H1 (cell line): ENCODE measurements around the gene GREB1. TPM values are rescaled to one million over a fixed set of nuclear protein-coding genes. Genes with fewer than 3 reads are reported as not detected.

Source experiments
- CTCF ChIA-PET: fragments of 300-600 bp; sonication (Branson Sonifier 250); formaldehyde crosslinking; loops from one replicate; lab custom pipeline; 2021; ENCODE audit not compliant: partially characterized antibody; lab: Charles Lee
- POLR2A ChIA-PET: fragments of 300-600 bp; sonication (Branson Sonifier 250); formaldehyde crosslinking; loops from one replicate; lab custom pipeline; 2021; ENCODE audit warnings: inconsistent platforms; ENCODE audit not compliant: partially characterized antibody; lab: Charles Lee
- DNase-seq, 2 experiments: peaks; one replicate each; pipeline versions ENCODE4 v3.0.0 to v3.0.0-alpha.2; 2010 to 2022; ENCODE audit warnings: low spot score in 2 of 2, low read depth in 1 of 2, mixed read lengths in 1 of 2
- FAIRE-seq: peaks from 2 replicates; lab custom pipeline; 2011; peaks lifted over from hg19 to GRCh38; lab: Jason Lieb, UNC
- H2AFZ ChIP-seq: 2 replicates; pipeline ENCODE4 v1.8.1; 2012; ENCODE audit warnings: low read length, inconsistent platforms
- H2AK5ac ChIP-seq: 2 replicates; pipeline ENCODE4 v1.6.1; 2013; ENCODE audit warnings: low read depth, low read length
- H2BK120ac ChIP-seq: replicated peaks from 2 replicates; pipeline ENCODE3; 2013; ENCODE audit warnings: low read depth, low read length, inconsistent platforms
- H2BK12ac ChIP-seq: 2 replicates; pipeline ENCODE4 v1.6.1; 2013; ENCODE audit warnings: low read depth, low read length
- H2BK15ac ChIP-seq: 2 replicates; pipeline ENCODE4 v1.6.1; 2013; ENCODE audit warnings: low read length
- H2BK20ac ChIP-seq: 2 replicates; pipeline ENCODE4 v1.6.1; 2013; ENCODE audit warnings: low read length
- H2BK5ac ChIP-seq: 2 replicates; pipeline ENCODE4 v1.6.1; 2013; ENCODE audit warnings: low read depth, low read length
- H3K14ac ChIP-seq: 2 replicates; pipeline ENCODE4 v1.6.1; 2013; ENCODE audit warnings: inconsistent platforms; ENCODE audit not compliant: insufficient read length
- H3K18ac ChIP-seq: 2 replicates; pipeline ENCODE4 v1.6.1; 2013; ENCODE audit warnings: low read length; ENCODE audit errors: extremely low read depth
- H3K23ac ChIP-seq: 2 replicates; pipeline ENCODE4 v1.6.1; 2013; ENCODE audit warnings: inconsistent platforms; ENCODE audit not compliant: insufficient read length
- H3K23me2 ChIP-seq: 2 replicates; pipeline ENCODE4 v1.6.1; 2013; ENCODE audit warnings: low read depth, low read length
- H3K27ac ChIP-seq: 2 replicates; pipeline ENCODE4 v1.6.1; 2011; ENCODE audit warnings: low read depth, low read length, inconsistent platforms
- H3K27me3 ChIP-seq, 4 experiments: replicated peaks in 1 of 4; 1 replicate in 1 of 4; 2 replicates in 3 of 4; pipeline versions ENCODE4 v1.6.1 to v1.8.1; 2011 to 2013; ENCODE audit warnings: low read length in 3 of 4, mild to moderate bottlenecking in 3 of 4, inconsistent platforms in 2 of 4, mixed read lengths in 2 of 4, moderate library complexity in 1 of 4; ENCODE audit not compliant: control insufficient read depth in 3 of 4, insufficient read depth in 3 of 4; ENCODE audit errors: extremely low read depth in 1 of 4
- H3K36me3 ChIP-seq, 4 experiments: 2 replicates each; pipeline versions ENCODE4 v1.6.1 to v1.8.1; 2011 to 2013; ENCODE audit warnings: mild to moderate bottlenecking in 4 of 4, low read length in 3 of 4, moderate library complexity in 2 of 4, control low read depth in 1 of 4, inconsistent platforms in 1 of 4; ENCODE audit not compliant: insufficient read depth in 4 of 4, control insufficient read depth in 2 of 4
- H3K4ac ChIP-seq: replicated peaks from 2 replicates; pipeline ENCODE3; 2013; ENCODE audit warnings: low read length, low read depth, mixed read lengths, inconsistent platforms; ENCODE audit not compliant: insufficient read length
- H3K4me1 ChIP-seq, 4 experiments: replicated peaks in 1 of 4; 1 replicate in 1 of 4; 2 replicates in 3 of 4; pipeline versions ENCODE4 v1.6.1 to v1.8.1; 2011 to 2013; ENCODE audit warnings: low read length in 3 of 4, inconsistent platforms in 2 of 4, mixed read lengths in 1 of 4; ENCODE audit not compliant: insufficient read depth in 4 of 4, control insufficient read depth in 3 of 4
- H3K4me2 ChIP-seq, 2 experiments: 2 replicates each; pipeline versions ENCODE4 v1.6.1 to v1.8.1; 2011 to 2013; ENCODE audit warnings: low read depth in 2 of 2, low read length in 2 of 2, control low read depth in 1 of 2, inconsistent platforms in 1 of 2, mild to moderate bottlenecking in 1 of 2; ENCODE audit not compliant: insufficient read depth in 1 of 2
- H3K4me3 ChIP-seq, 4 experiments: fragments of 200-600, 300-600 bp in 1 of 4; sonication (generic), shearing (Covaris generic), sonication (Bioruptor Twin) in 1 of 4; 2 replicates each; pipeline versions ENCODE4 v1.5.1 to v1.8.1; 2011 to 2016; ENCODE audit warnings: low read length in 4 of 4, low read depth in 3 of 4, control low read depth in 2 of 4, inconsistent platforms in 2 of 4, mild to moderate bottlenecking in 2 of 4, mixed read lengths in 1 of 4, moderate library complexity in 1 of 4; ENCODE audit not compliant: insufficient read depth in 2 of 4; ENCODE audit errors: extremely low read depth in 1 of 4
- H3K56ac ChIP-seq: replicated peaks from 2 replicates; pipeline ENCODE3; 2013; ENCODE audit warnings: low read depth, mild to moderate bottlenecking, mixed read lengths, low read length, inconsistent platforms; ENCODE audit not compliant: insufficient read length
- H3K79me1 ChIP-seq: 2 replicates; pipeline ENCODE4 v1.6.1; 2013; ENCODE audit warnings: low read depth, low read length, control low read depth
- H3K79me2 ChIP-seq, 2 experiments: 2 replicates each; pipeline versions ENCODE4 v1.6.1 to v1.8.1; 2012 to 2013; ENCODE audit warnings: low read length in 2 of 2, mild to moderate bottlenecking in 2 of 2, inconsistent platforms in 1 of 2; ENCODE audit not compliant: insufficient read depth in 2 of 2, control insufficient read depth in 1 of 2
- H3K9ac ChIP-seq, 4 experiments: replicated peaks in 1 of 4; 1 replicate in 1 of 4; 2 replicates in 3 of 4; pipeline versions ENCODE4 v1.6.1 to v1.8.1; 2011 to 2013; ENCODE audit warnings: low read depth in 3 of 4, low read length in 3 of 4, control low read depth in 2 of 4, mild to moderate bottlenecking in 2 of 4, moderate library complexity in 2 of 4, inconsistent platforms in 1 of 4; ENCODE audit errors: extremely low read depth in 1 of 4
- H3K9me3 ChIP-seq, 2 experiments: 2 replicates each; pipeline versions ENCODE4 v1.6.1 to v1.8.1; 2012 to 2013; ENCODE audit warnings: mild to moderate bottlenecking in 2 of 2, moderate library complexity in 2 of 2, control low read depth in 1 of 2, inconsistent platforms in 1 of 2, low read depth in 1 of 2, low read length in 1 of 2, mixed read lengths in 1 of 2; ENCODE audit not compliant: insufficient read depth in 2 of 2
- H4K20me1 ChIP-seq, 2 experiments: replicated peaks in 1 of 2; 2 replicates each; pipeline versions ENCODE3 to v1.8.1; 2011 to 2013; ENCODE audit warnings: inconsistent platforms in 2 of 2, low read length in 2 of 2, mild to moderate bottlenecking in 1 of 2; ENCODE audit not compliant: insufficient read depth in 2 of 2, control insufficient read depth in 1 of 2
- H4K5ac ChIP-seq: 2 replicates; pipeline ENCODE4 v1.6.1; 2013; ENCODE audit warnings: low read length, low read depth, mixed read lengths, inconsistent platforms; ENCODE audit not compliant: insufficient read length
- H4K8ac ChIP-seq: 2 replicates; pipeline ENCODE4 v1.8.0; 2013; ENCODE audit warnings: mild to moderate bottlenecking, moderate library complexity, low read length, inconsistent platforms; ENCODE audit not compliant: insufficient read depth; ENCODE audit errors: extremely low read depth
- H4K91ac ChIP-seq: replicated peaks from 2 replicates; pipeline ENCODE3; 2013; ENCODE audit warnings: low read length, mixed read lengths, inconsistent platforms; ENCODE audit not compliant: insufficient read length
- ASH2L ChIP-seq: fragments of 200-600, 300-600 bp; sonication (generic); IDR thresholded peaks from one replicate; pipeline ENCODE4 v1.7.1; 2017; ENCODE audit warnings: low read length
- BACH1 ChIP-seq: IDR thresholded peaks from 2 replicates; pipeline ENCODE4 v1.6.1; 2012; ENCODE audit warnings: low read length, improper control_type of control experiment
- CBX5 ChIP-seq: fragments of 300-800, 300-1000 bp; sonication (generic); IDR thresholded peaks from 2 replicates; pipeline ENCODE4 v1.7.1; 2016; ENCODE audit warnings: antibody characterized with exemption, low read length, low read depth
- CEBPB ChIP-seq: IDR thresholded peaks from 2 replicates; pipeline ENCODE4 v1.6.1; 2012; ENCODE audit warnings: low read depth, low read length
- FOSL1 ChIP-seq: IDR thresholded peaks from 2 replicates; pipeline ENCODE4 v1.6.1; 2011; ENCODE audit warnings: mild to moderate bottlenecking, low read depth, low read length, moderate library complexity; ENCODE audit not compliant: insufficient read depth
- HDAC6 ChIP-seq: IDR thresholded peaks from one replicate; pipeline ENCODE4 v1.7.1; 2012; ENCODE audit warnings: low read depth, mild to moderate bottlenecking, inconsistent platforms, low read length, moderate library complexity
- JUND ChIP-seq: IDR thresholded peaks from 2 replicates; pipeline ENCODE4 v1.6.1; 2011; ENCODE audit warnings: mild to moderate bottlenecking, improper control_type of control experiment, low read length
- KDM4A ChIP-seq: IDR thresholded peaks from one replicate; pipeline ENCODE4 v1.7.1; 2012; ENCODE audit warnings: low read depth, mild to moderate bottlenecking, moderate library complexity, low read length, inconsistent platforms; ENCODE audit not compliant: severe bottlenecking
- POLR2A ChIP-seq, 2 experiments: IDR thresholded peaks; 1 replicate in 1 of 2; 2 replicates in 1 of 2; pipeline ENCODE4 v1.6.1; 2011; ENCODE audit warnings: low read depth in 2 of 2, low read length in 2 of 2, mild to moderate bottlenecking in 2 of 2; ENCODE audit errors: control extremely low read depth in 1 of 2
- POLR2AphosphoS5 ChIP-seq: IDR thresholded peaks from 2 replicates; pipeline ENCODE4 v1.6.1; 2011; ENCODE audit warnings: low read depth, low read length
- SAP30 ChIP-seq: fragments of 300-600 bp; sonication (generic); IDR thresholded peaks from 2 replicates; pipeline ENCODE4 v1.7.1; 2012; ENCODE audit warnings: low read length, moderate library complexity, mild to moderate bottlenecking, inconsistent platforms; ENCODE audit not compliant: insufficient read depth, insufficient replicate concordance
- SIRT6 ChIP-seq: IDR thresholded peaks from one replicate; pipeline ENCODE4 v1.7.1; 2012; ENCODE audit warnings: low read length, inconsistent platforms
- USF2 ChIP-seq: IDR thresholded peaks from 2 replicates; pipeline ENCODE4 v1.6.1; 2011; ENCODE audit warnings: low read length, improper control_type of control experiment
- WGBS, 2 experiments: shearing (Covaris generic) in 1 of 2; methylation state at CpG; one replicate each; pipeline versions ENCODE4 v1.1.6 to v1.1.7; 2013 to 2015; ENCODE audit warnings: low lambda C conversion rate in 2 of 2, mixed read lengths in 2 of 2, inconsistent platforms in 1 of 2, low coverage in 1 of 2, missing lambda C conversion rate in 1 of 2; ENCODE audit not compliant: insufficient replicate concordance in 2 of 2, insufficient coverage in 1 of 2, insufficient read length in 1 of 2; ENCODE audit errors: extremely low coverage in 1 of 2, missing lambda C conversion rate in 1 of 2; 5-methylcytosine and 5-hydroxymethylcytosine counted together
- polyA plus RNA-seq, 7 experiments: library from polyadenylated mRNA; depleted of rRNA in 3 of 7; stranded (reverse) in 5 of 7; unstranded in 2 of 7; fragments of >200 nt in 5 of 7; fragments of 200-250 nt in 2 of 7; gene quantifications; 1 replicate in 5 of 7; 2 replicates in 1 of 7; 4 replicates in 1 of 7; pipeline versions ENCODE4 v1.2.1 to v1.2.3, GENCODE V29; 2011 to 2013; ENCODE audit warnings: missing spikeins in 2 of 7, mixed read lengths in 2 of 7
- total RNA-seq: library from RNA; stranded (reverse); fragmentation: NEBNext Ultra II Directional; extraction: Animal tissue kit (Norgen Biotek cat#: 25700); gene quantifications from 2 replicates; pipeline ENCODE4 v1.2.1, GENCODE V29; 2021

Gene GREB1
- total and polyA plus RNA-seq, 2 of the 8 experiments (the other 6 are each of a cell fraction or from before 2014, with no cell fraction given) = 7.9 to 43.4 TPM

GRCh38 chr2:11514081-11514730 lies 19.6 kb upstream of the GREB1 start:
- Histone ChIP-seq H2BK12ac (no peak overlapping the region), H2BK15ac (no peak overlapping the region), H2BK5ac (0 out of 2 replicates have a peak overlapping the region, but pooled peaks have one; percentile 1), H3K79me2 (peaks cover 0 to 12% of the 10 kb centered on the region in 2 experiments; a peak in 1 of 4 replicates), H4K8ac (no peak overlapping the region), H3K4me1 (peaks cover 1 to 13% (median 12%) of the 10 kb centered on the region in 4 experiments; a peak in 5 of 7 replicates), H3K27me3 (no peaks in the 10 kb centered on the region), H2AFZ (no peak overlapping the region), H3K4ac (peak overlapping the region; percentile 6), H3K23ac (no peak overlapping the region), H3K27ac (no peak overlapping the region), H2BK120ac (no peak overlapping the region), H3K56ac (no peak overlapping the region), H3K9me3 (no peaks in the 10 kb centered on the region), H4K20me1 (peaks cover 0 to 6% of the 10 kb centered on the region in 2 experiments), H3K9ac (no peak overlapping the region), H3K4me2 (no peak overlapping the region), H3K23me2 (peaks cover 3% of the 10 kb centered on the region; the same call in 1 of the 2 replicates), H2AK5ac (no peak overlapping the region), H3K4me3 (no peak overlapping the region), H2BK20ac (no peak overlapping the region), H4K91ac (no peak overlapping the region), H3K79me1 (peaks cover 8% of the 10 kb centered on the region), H3K36me3 (no peaks in the 10 kb centered on the region), H3K18ac (no peak overlapping the region), H4K5ac (no peak overlapping the region), H3K14ac (no peak overlapping the region)
- DNase-seq (no peak), FAIRE-seq (no peak)
- CTCF ChIA-PET = interaction anchor here (0.7 to 5.2 kb wide), 8 partner anchors 20 to 270 kb away, joined by 3 to 27 read pairs (median 4); partner anchors contain the start of gene GREB1
- TF ChIP-seq SIRT6 (no peak), USF2 (no peak), POLR2A (IDR thresholded peaks at IDR 0.05; ENCODE audit: control extremely low read depth in 1 of 2, low read depth in 2 of 2, low read length in 2 of 2) (no peak), KDM4A (no peak), BACH1 (no peak), POLR2AphosphoS5 (no peak), HDAC6 (no peak), JUND (no peak), CBX5 (no peak), CEBPB (no peak), FOSL1 (no peak), SAP30 (no peak), ASH2L (no peak)
- WGBS, 2 experiments = 85% methylated on average over 3 of the region's 3 CpGs; no CpG with 5 or more reads in 1 of the 2 experiments
- POLR2A ChIA-PET = interaction anchor here (1.5 kb wide), 1 partner anchor 25 kb away, joined by 4 read pairs; no protein-coding TSS in a partner anchor
